Coronary artery (tissue), 2 donors: ENCODE results near the gene MEGF11.

Source experiments
- DNase-seq: peaks from one replicate; pipeline ENCODE4 v3.0.0-alpha.2; 2017; ENCODE audit warnings: low spot score
- H3K27ac ChIP-seq, 2 donors: fragments of 200-600 bp; sonication (generic); one replicate each; pipeline ENCODE4 v1.5.1; 2016 to 2019
- H3K4me3 ChIP-seq: fragments of 200-600 bp; sonication (generic); 2 replicates; pipeline ENCODE4 v1.5.1; 2016; ENCODE audit warnings: mild to moderate bottlenecking, moderate library complexity
- CTCF ChIP-seq: fragments of 200-600 bp; sonication (generic); IDR thresholded peaks from one replicate; pipeline ENCODE4 v1.5.1; 2019; ENCODE audit warnings: antibody characterized with exemption

MEGF11 gene

GRCh38 chr15:66184936-66185790 is 68.4 kb downstream of the MEGF11 start:
- Histone ChIP-seq H3K27ac (no peak overlapping the region), H3K4me3 (no peak overlapping the region)
- no peak for DNase-seq
- TF ChIP-seq CTCF = no peak

- H3K27ac ChIP-seq = no peak overlapping the region
- DNase-seq = no peak
- H3K4me3 ChIP-seq = no peak overlapping the region
- TF ChIP-seq CTCF = no peak
These were observed 69.1 kb downstream of the MEGF11 start for GRCh38 chr15:66184492-66184891.

- no peak overlapping the region for H3K4me3 ChIP-seq
- H3K27ac ChIP-seq = no peak overlapping the region
- no peak for DNase-seq
- no peak for TF ChIP-seq CTCF
These were observed 72.9 kb downstream of the MEGF11 start for GRCh38 chr15:66180531-66181097.

GRCh38 chr15:66178531-66178910 is 75.0 kb downstream of the MEGF11 start:
- Histone ChIP-seq H3K27ac (no peak overlapping the region), H3K4me3 (no peak overlapping the region)
- no peak for TF ChIP-seq CTCF
- DNase-seq = no peak

- no peak for TF ChIP-seq CTCF
- no peak overlapping the region for H3K4me3 ChIP-seq
- DNase-seq = no peak
- no peak overlapping the region for H3K27ac ChIP-seq
These were observed 81.1 kb downstream of the MEGF11 start for GRCh38 chr15:66172324-66172980.

- H3K4me3 ChIP-seq = no peak overlapping the region
- no peak overlapping the region for H3K27ac ChIP-seq
- DNase-seq = no peak
- TF ChIP-seq CTCF = no peak
These were observed 81.7 kb downstream of the MEGF11 start for GRCh38 chr15:66171841-66172240.
